ENCODE results near the gene GGA1. TPM values are rescaled to one million over a fixed set of nuclear protein-coding genes. Genes with fewer than 3 reads are reported as not detected.

GGA1 gene
- total and polyA plus RNA-seq, 2 of the 4 experiments (the other 2 are of a cell fraction): 17.2 to 48.5 TPM

- peak overlapping the region; percentile 82 for H3K4me3 ChIP-seq (ENCODE audit: insufficient read depth, low read depth, low read length)
- in situ Hi-C loops (cut with MboI; ENCODE audit: low sequenced_read_pairs) (no loop called here), intact Hi-C loops (cut with micrococcal nuclease) (no loop called here), dilution Hi-C loops (cut with HindIII; ENCODE audit: low sequenced_read_pairs, unreplicated experiment) (no loop called here)
- H3K23ac ChIP-seq (ENCODE audit: low read depth, low read length): peak overlapping the region; percentile 65; the same call in 1 of the 2 replicates
- H3K9me1 ChIP-seq (ENCODE audit: insufficient read depth, low read length): peaks cover 21% of the 10 kb centered on the region
- peak overlapping the region; percentile 78 for H3K27ac ChIP-seq (ENCODE audit: insufficient read depth, low read length)
- H3K9ac ChIP-seq (ENCODE audit: low read depth, low read length): peak overlapping the region; percentile 79
- no peaks in the 10 kb centered on the region for H3K27me3 ChIP-seq (ENCODE audit: control insufficient read depth, insufficient read depth, low read length)
- H3K56ac ChIP-seq (ENCODE audit: extremely low read depth, insufficient read depth, low read length): peak overlapping the region; percentile 71; the same call in 1 of the 2 replicates
- WGBS, 2 experiments (ENCODE audit: extremely low coverage in 2 of 2, insufficient read length in 1 of 2): 86% methylated on average over 8 of the region's 14 CpGs; no CpG with 5 or more reads in 1 of the 2 experiments
- ATAC-seq (ENCODE audit: low read depth): no peak
- TF ChIP-seq NFE2L2 (IDR thresholded peaks at IDR 0.05; ENCODE audit: low read depth, low read length): no peak
- TF ChIP-seq ELK1 (IDR thresholded peaks at IDR 0.05; ENCODE audit: borderline replicate concordance, low read depth, low read length): no peak
- TF ChIP-seq CHD1 (IDR thresholded peaks at IDR 0.05; ENCODE audit: low read depth, low read length): no peak
- no peak for TF ChIP-seq CTCF (conservative IDR thresholded peaks at IDR 0.05; ENCODE audit: low read depth, low read length)
- TF ChIP-seq MAFK (IDR thresholded peaks at IDR 0.05; ENCODE audit: low read depth, low read length): no peak
- no peak for TF ChIP-seq RAD21 (IDR thresholded peaks at IDR 0.05; ENCODE audit: low read length)
- TF ChIP-seq SMC3 (IDR thresholded peaks at IDR 0.05; ENCODE audit: low read depth, low read length): no peak
- TF ChIP-seq MAZ (IDR thresholded peaks at IDR 0.05; ENCODE audit: borderline replicate concordance, low read depth, low read length): no peak
- no peak for TF ChIP-seq RFX5 (IDR thresholded peaks at IDR 0.05; ENCODE audit: low read depth, low read length)
- no peak for TF ChIP-seq POLR2A (IDR thresholded peaks at IDR 0.05; ENCODE audit: low read depth, low read length)
- TF ChIP-seq RCOR1 (IDR thresholded peaks at IDR 0.05; ENCODE audit: insufficient replicate concordance, low read length): no peak
- no peak for TF ChIP-seq USF2 (IDR thresholded peaks at IDR 0.05; ENCODE audit: low read depth, low read length)
- TF ChIP-seq BHLHE40 (IDR thresholded peaks at IDR 0.05; ENCODE audit: low read depth, low read length): no peak
- TF ChIP-seq FOS (IDR thresholded peaks at IDR 0.05; ENCODE audit: low read depth, low read length): no peak
- H3K4me2 ChIP-seq (ENCODE audit: low read depth, low read length): peak overlapping the region; percentile 82
- peak overlapping the region; percentile 1; the same call in 1 of the 2 replicates for H2BK20ac ChIP-seq (ENCODE audit: low read depth, low read length)
- H2BK15ac ChIP-seq (ENCODE audit: low read depth, low read length): peak overlapping the region; percentile 85; the same call in 2 of the 3 replicates
- H2AK5ac ChIP-seq (ENCODE audit: low read depth, low read length): peak overlapping the region; percentile 99
- peak overlapping the region; percentile 91 for H3K4ac ChIP-seq (ENCODE audit: low read depth, low read length)
- H3K18ac ChIP-seq (ENCODE audit: low read depth, low read length): no peak overlapping the region
- ChIA-PET CTCF (interaction anchor here (1.0 to 1.7 kb wide), 6 partner anchors 12 to 30 kb away, joined by 3 to 7 read pairs (median 4); no protein-coding TSS in a partner anchor), POLR2A (ENCODE audit: unreplicated experiment) (interaction anchor here (0.6 to 2.1 kb wide), 5 partner anchors 10 to 1718 kb away, joined by 4 to 10 read pairs (median 5); no protein-coding TSS in a partner anchor)
- no TSS peak for BruUV-seq (replicated peaks)
- H4K8ac ChIP-seq (ENCODE audit: low read depth in 2 of 2, low read length in 2 of 2): peak overlapping the region; percentile 73 to 85
- peaks cover 11 to 61% of the 10 kb centered on the region in 2 experiments; a peak in 3 of 4 replicates for H3K79me1 ChIP-seq (ENCODE audit: low read depth in 1 of 2, low read length in 2 of 2)
- no peaks in the 10 kb centered on the region for H3K9me3 ChIP-seq (ENCODE audit: control insufficient read depth, insufficient read depth, low read length)
- peaks cover 63% of the 10 kb centered on the region for H4K20me1 ChIP-seq (ENCODE audit: insufficient read depth, low read length)
- peak overlapping the region; percentile 78 for H3K14ac ChIP-seq (replicated peaks; ENCODE audit: low read depth, low read length)
- peaks cover 31% of the 10 kb centered on the region for H3K4me1 ChIP-seq (ENCODE audit: control insufficient read depth, insufficient read depth, low read length)
- no peak for DNase-seq
- peak overlapping the region; percentile 99 for H2AK9ac ChIP-seq (replicated peaks; ENCODE audit: low read depth, low read length, poor library complexity)
- H2BK5ac ChIP-seq (ENCODE audit: low read depth, low read length, poor library complexity, severe bottlenecking): peak overlapping the region; percentile 51
- H4K5ac ChIP-seq (ENCODE audit: low read depth, low read length): no peak overlapping the region
- H2AFZ ChIP-seq (replicated peaks; ENCODE audit: low read length, poor library complexity): peak overlapping the region; percentile 86
- peak overlapping the region; percentile 36 for H2BK120ac ChIP-seq (ENCODE audit: low read depth, low read length)
- H4K91ac ChIP-seq (ENCODE audit: insufficient read depth, low read depth, low read length): peak overlapping the region; percentile 90
- H3K36me3 ChIP-seq (ENCODE audit: control insufficient read depth, insufficient read depth, low read length): peaks cover 25% of the 10 kb centered on the region
These were observed 46.4 kb upstream of the GGA1 start for GRCh38 chr22:37562049-37562875.

All from IMR-90 (cell line).